HepG2 (cell line): ENCODE data around the gene SPATA32. TPM values are rescaled to one million over a fixed set of nuclear protein-coding genes. Genes with fewer than 3 reads are reported as not detected.
A peak's percentile ranks its signal among the peaks of the same experiment; 100 is the strongest.

Experiments used
- ARID2 ChIP-seq: sonication (generic); formaldehyde crosslinking; IDR thresholded peaks from 2 replicates; pipeline ENCODE4 v1.8.1; 2022; ENCODE audit warnings: mild to moderate bottlenecking, missing genetic modification reagents, borderline replicate concordance
- GLI4 ChIP-seq: sonication (generic); formaldehyde crosslinking; IDR thresholded peaks from 2 replicates; pipeline ENCODE4 v1.5.1; 2020; ENCODE audit warnings: missing genetic modification reagents, mild to moderate bottlenecking, moderate library complexity, borderline replicate concordance
- GPN1 ChIP-seq: sonication (generic); formaldehyde crosslinking; IDR thresholded peaks from 2 replicates; pipeline ENCODE4 v1.5.1; 2020; ENCODE audit warnings: missing genetic modification reagents, borderline replicate concordance
- HMGXB4 ChIP-seq, 2 experiments: sonication (generic) in 1 of 2; formaldehyde crosslinking in 1 of 2; IDR thresholded peaks; 2 replicates each; pipeline versions ENCODE4 v1.4.0 to v1.6.1; 2018 to 2020; ENCODE audit warnings: missing genetic modification reagents in 2 of 2, borderline replicate concordance in 1 of 2, low read depth in 1 of 2, mild to moderate bottlenecking in 1 of 2, missing biosample characterization in 1 of 2
- JUN ChIP-seq: sonication (generic); formaldehyde crosslinking; IDR thresholded peaks from 2 replicates; pipeline ENCODE4 v1.4.0; 2020; ENCODE audit warnings: mild to moderate bottlenecking, missing genetic modification reagents
- MAFG ChIP-seq: sonication (generic); formaldehyde crosslinking; IDR thresholded peaks from 2 replicates; pipeline ENCODE4 v1.5.1; 2020; ENCODE audit warnings: mild to moderate bottlenecking, missing genetic modification reagents
- NFATC3 ChIP-seq: sonication (generic); formaldehyde crosslinking; IDR thresholded peaks from 2 replicates; pipeline ENCODE4 v1.5.1; 2020; ENCODE audit warnings: mild to moderate bottlenecking, missing genetic modification reagents
- NFYC ChIP-seq: IDR thresholded peaks from 2 replicates; pipeline ENCODE4 v1.6.1; 2016; ENCODE audit warnings: missing genetic modification reagents, missing compliant biosample characterization
- POGZ ChIP-seq: sonication (generic); formaldehyde crosslinking; IDR thresholded peaks from 2 replicates; pipeline ENCODE4 v1.4.0; 2020; ENCODE audit warnings: mild to moderate bottlenecking, missing genetic modification reagents
- SP5 ChIP-seq: IDR thresholded peaks from 2 replicates; pipeline ENCODE4 v1.6.1; 2016; ENCODE audit warnings: low read depth, borderline replicate concordance
- TAF1 ChIP-seq: sonication (generic); formaldehyde crosslinking; IDR thresholded peaks from 2 replicates; pipeline ENCODE4 v1.4.0; 2020; ENCODE audit warnings: missing genetic modification reagents
- TMF1 ChIP-seq: sonication (generic); formaldehyde crosslinking; IDR thresholded peaks from 2 replicates; pipeline ENCODE4 v1.8.1; 2022; ENCODE audit warnings: low read depth, missing genetic modification reagents
- ZBTB8A ChIP-seq: sonication (generic); formaldehyde crosslinking; IDR thresholded peaks from 2 replicates; pipeline ENCODE4 v1.4.0; 2020; ENCODE audit warnings: mild to moderate bottlenecking, low read depth, missing genetic modification reagents, borderline replicate concordance
- ZNF12 ChIP-seq: sonication (generic); formaldehyde crosslinking; IDR thresholded peaks from 2 replicates; pipeline ENCODE4 v1.5.0; 2020; ENCODE audit warnings: missing genetic modification reagents
- ZNF335 ChIP-seq: sonication (generic); formaldehyde crosslinking; IDR thresholded peaks from 2 replicates; pipeline ENCODE4 v1.4.0; 2020; ENCODE audit warnings: missing genetic modification reagents
- ZNF639 ChIP-seq: conservative IDR thresholded peaks from 2 replicates; pipeline ENCODE4 v1.6.1; 2018; ENCODE audit warnings: missing genetic modification reagents
- ZNF660 ChIP-seq: sonication (generic); formaldehyde crosslinking; IDR thresholded peaks from 2 replicates; pipeline ENCODE4 v1.5.1; 2020; ENCODE audit warnings: mild to moderate bottlenecking, low read depth, missing genetic modification reagents, borderline replicate concordance
- ZSCAN22 ChIP-seq: sonication (generic); formaldehyde crosslinking; IDR thresholded peaks from 2 replicates; pipeline ENCODE4 v1.4.0; 2020; ENCODE audit warnings: mild to moderate bottlenecking, missing genetic modification reagents
- ZZZ3 ChIP-seq: sonication (generic); formaldehyde crosslinking; IDR thresholded peaks from 2 replicates; pipeline ENCODE4 v1.4.0; 2020; ENCODE audit warnings: missing genetic modification reagents, mild to moderate bottlenecking, borderline replicate concordance
- polyA plus RNA-seq, 8 experiments: library from polyadenylated mRNA; depleted of rRNA in 3 of 8; stranded (reverse) in 7 of 8; unstranded in 1 of 8; fragments of >200 nt; fragmentation: Illumina TruSeq in 4 of 8; extraction: Trizol in 4 of 8; gene quantifications; 2 replicates each; pipeline versions ENCODE4 v1.2.1 to v1.2.3, GENCODE V29; 2011 to 2016; ENCODE audit warnings: low read depth in 4 of 8, missing spikeins in 1 of 8, mixed read lengths in 1 of 8; ENCODE audit not compliant: insufficient read depth in 1 of 8
- total RNA-seq, 5 experiments: library from RNA; depleted of rRNA; stranded (reverse); fragments of >200 nt; fragmentation: Illumina TruSeq; extraction: Trizol; gene quantifications; 2 replicates each; pipeline ENCODE4 v1.2.3, GENCODE V29; 2016; ENCODE audit warnings: low read depth in 1 of 5
- TF ChIP-seq, protein P1 (sequence below): sonication (generic); formaldehyde crosslinking; IDR thresholded peaks from 2 replicates; pipeline ENCODE4 v1.4.0; 2020; ENCODE audit warnings: mild to moderate bottlenecking, missing genetic modification reagents
- TF ChIP-seq, protein P2 (sequence below): sonication (generic); formaldehyde crosslinking; IDR thresholded peaks from 2 replicates; pipeline ENCODE4 v1.9.0; 2021; ENCODE audit warnings: mild to moderate bottlenecking, missing genetic modification reagents

Gene SPATA32
- total and polyA plus RNA-seq, 2 of the 13 experiments (the other 11 are each of a cell fraction or from before 2014, with no cell fraction given): not detected

GRCh38 chr17:45231481-45232116, 30.3 kb downstream of the SPATA32 start (continued):
- TF ChIP-seq HMGXB4 (CRISPR knock-in tag; IDR thresholded peaks at IDR 0.05; ENCODE audit: borderline replicate concordance in 1 of 2, low read depth in 1 of 2) (peak; percentile 79 to 89), JUN (CRISPR knock-in tag) (no peak), NFYC (CRISPR knock-in tag) (no peak), MAFG (no peak), POGZ (CRISPR knock-in tag) (peak; percentile 46; the same call in 1 of the 2 replicates), ZNF12 (no peak), TAF1 (CRISPR knock-in tag) (no peak), ZNF660 (no peak), GLI4 (no peak), TMF1 (CRISPR knock-in tag) (no peak), NFATC3 (CRISPR knock-in tag) (no peak), ZNF335 (CRISPR knock-in tag) (no peak), ZNF639 (CRISPR knock-in tag) (no peak), ZBTB8A (CRISPR knock-in tag) (no peak), SP5 (CRISPR knock-in tag) (no peak), GPN1 (CRISPR knock-in tag) (no peak), ARID2 (CRISPR knock-in tag) (no peak), ZSCAN22 (CRISPR knock-in tag) (no peak), ZZZ3 (no peak)
- TF ChIP-seq, protein P1, sequence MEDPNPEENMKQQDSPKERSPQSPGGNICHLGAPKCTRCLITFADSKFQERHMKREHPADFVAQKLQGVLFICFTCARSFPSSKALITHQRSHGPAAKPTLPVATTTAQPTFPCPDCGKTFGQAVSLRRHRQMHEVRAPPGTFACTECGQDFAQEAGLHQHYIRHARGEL: no peak
- TF ChIP-seq, protein P2, sequence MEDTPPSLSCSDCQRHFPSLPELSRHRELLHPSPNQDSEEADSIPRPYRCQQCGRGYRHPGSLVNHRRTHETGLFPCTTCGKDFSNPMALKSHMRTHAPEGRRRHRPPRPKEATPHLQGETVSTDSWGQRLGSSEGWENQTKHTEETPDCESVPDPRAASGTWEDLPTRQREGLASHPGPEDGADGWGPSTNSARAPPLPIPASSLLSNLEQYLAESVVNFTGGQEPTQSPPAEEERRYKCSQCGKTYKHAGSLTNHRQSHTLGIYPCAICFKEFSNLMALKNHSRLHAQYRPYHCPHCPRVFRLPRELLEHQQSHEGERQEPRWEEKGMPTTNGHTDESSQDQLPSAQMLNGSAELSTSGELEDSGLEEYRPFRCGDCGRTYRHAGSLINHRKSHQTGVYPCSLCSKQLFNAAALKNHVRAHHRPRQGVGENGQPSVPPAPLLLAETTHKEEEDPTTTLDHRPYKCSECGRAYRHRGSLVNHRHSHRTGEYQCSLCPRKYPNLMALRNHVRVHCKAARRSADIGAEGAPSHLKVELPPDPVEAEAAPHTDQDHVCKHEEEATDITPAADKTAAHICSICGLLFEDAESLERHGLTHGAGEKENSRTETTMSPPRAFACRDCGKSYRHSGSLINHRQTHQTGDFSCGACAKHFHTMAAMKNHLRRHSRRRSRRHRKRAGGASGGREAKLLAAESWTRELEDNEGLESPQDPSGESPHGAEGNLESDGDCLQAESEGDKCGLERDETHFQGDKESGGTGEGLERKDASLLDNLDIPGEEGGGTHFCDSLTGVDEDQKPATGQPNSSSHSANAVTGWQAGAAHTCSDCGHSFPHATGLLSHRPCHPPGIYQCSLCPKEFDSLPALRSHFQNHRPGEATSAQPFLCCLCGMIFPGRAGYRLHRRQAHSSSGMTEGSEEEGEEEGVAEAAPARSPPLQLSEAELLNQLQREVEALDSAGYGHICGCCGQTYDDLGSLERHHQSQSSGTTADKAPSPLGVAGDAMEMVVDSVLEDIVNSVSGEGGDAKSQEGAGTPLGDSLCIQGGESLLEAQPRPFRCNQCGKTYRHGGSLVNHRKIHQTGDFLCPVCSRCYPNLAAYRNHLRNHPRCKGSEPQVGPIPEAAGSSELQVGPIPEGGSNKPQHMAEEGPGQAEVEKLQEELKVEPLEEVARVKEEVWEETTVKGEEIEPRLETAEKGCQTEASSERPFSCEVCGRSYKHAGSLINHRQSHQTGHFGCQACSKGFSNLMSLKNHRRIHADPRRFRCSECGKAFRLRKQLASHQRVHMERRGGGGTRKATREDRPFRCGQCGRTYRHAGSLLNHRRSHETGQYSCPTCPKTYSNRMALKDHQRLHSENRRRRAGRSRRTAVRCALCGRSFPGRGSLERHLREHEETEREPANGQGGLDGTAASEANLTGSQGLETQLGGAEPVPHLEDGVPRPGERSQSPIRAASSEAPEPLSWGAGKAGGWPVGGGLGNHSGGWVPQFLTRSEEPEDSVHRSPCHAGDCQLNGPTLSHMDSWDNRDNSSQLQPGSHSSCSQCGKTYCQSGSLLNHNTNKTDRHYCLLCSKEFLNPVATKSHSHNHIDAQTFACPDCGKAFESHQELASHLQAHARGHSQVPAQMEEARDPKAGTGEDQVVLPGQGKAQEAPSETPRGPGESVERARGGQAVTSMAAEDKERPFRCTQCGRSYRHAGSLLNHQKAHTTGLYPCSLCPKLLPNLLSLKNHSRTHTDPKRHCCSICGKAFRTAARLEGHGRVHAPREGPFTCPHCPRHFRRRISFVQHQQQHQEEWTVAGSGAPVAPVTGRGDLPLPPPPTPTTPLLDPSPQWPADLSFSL (CRISPR knock-in tag): no peak
